D721Med (cell line): ENCODE results near the gene ROR1.

ENCODE experiments used
- DNase-seq: peaks from one replicate; pipeline ENCODE4 v3.0.0; 2011; ENCODE audit warnings: low spot score; ENCODE audit not compliant: insufficient read length
- FAIRE-seq: peaks from 2 replicates; lab custom pipeline; 2011; peaks lifted over from hg19 to GRCh38; lab: Jason Lieb, UNC
- CTCF ChIP-seq: IDR thresholded peaks from 2 replicates; pipeline ENCODE4 v1.5.1; 2012; ENCODE audit warnings: mild to moderate bottlenecking, control low read depth; ENCODE audit not compliant: insufficient read depth; ENCODE audit errors: missing control alignments

The ROR1 gene

GRCh38 chr1:63774617-63775417 is 1.0 kb downstream of the ROR1 start:
- DNase-seq (no peak), FAIRE-seq (no peak)
- TF ChIP-seq CTCF = no peak

- no peak for FAIRE-seq
- TF ChIP-seq CTCF = no peak
- no peak for DNase-seq
Measured at GRCh38 chr1:63775418-63776127, 1.8 kb downstream of the ROR1 start.

- DNase-seq = no peak
- no peak for FAIRE-seq
- no peak for TF ChIP-seq CTCF
Measured at GRCh38 chr1:63777286-63777685, 3.5 kb downstream of the ROR1 start.

GRCh38 chr1:63777965-63778880 is 4.4 kb downstream of the ROR1 start:
- no peak for TF ChIP-seq CTCF
- DNase-seq = no peak
- no peak for FAIRE-seq

GRCh38 chr1:63779338-63780211 is 5.8 kb downstream of the ROR1 start:
- DNase-seq (no peak), FAIRE-seq (no peak)
- TF ChIP-seq CTCF = no peak

GRCh38 chr1:63780565-63780964 is 6.7 kb downstream of the ROR1 start:
- DNase-seq = no peak
- FAIRE-seq = no peak
- no peak for TF ChIP-seq CTCF
